Gastroesophageal sphincter (tissue), 4 donors: ENCODE results near the gene THBS3. TPM values are rescaled to one million over a fixed set of nuclear protein-coding genes. Genes with fewer than 3 reads are reported as not detected.
"Not testable (repeated sequence)": the region's sequence is repeated elsewhere in the genome, so short reads cannot be mapped to it uniquely, and the experiment has no call there.

Experiments
- ATAC-seq: fragments of 150-250 bp; one replicate; pipeline ENCODE4 v1.9.1; 2016; ENCODE audit warnings: mild to moderate bottlenecking, moderate library complexity
- H3K27ac ChIP-seq, 4 donors: fragments of 200-600 bp; sonication (generic) in 3 of 4; 1 replicate in 3 of 4; 2 replicates in 1 of 4; pipeline ENCODE4 v1.5.1; 2016 to 2019
- H3K27me3 ChIP-seq: fragments of 200-600 bp; sonication (generic); one replicate; pipeline ENCODE4 v1.5.1; 2019
- H3K36me3 ChIP-seq, 2 donors: fragments of 200-600 bp; sonication (generic); one replicate each; pipeline ENCODE4 v1.5.1; 2019; ENCODE audit warnings: control low read depth in 1 of 2
- H3K4me1 ChIP-seq, 3 donors: fragments of 200-600 bp; sonication (generic); 1 replicate in 2 of 3; 2 replicates in 1 of 3; pipeline ENCODE4 v1.5.1; 2016 to 2019; ENCODE audit warnings: control low read depth in 2 of 3
- H3K4me3 ChIP-seq, 2 donors: fragments of 200-600 bp; sonication (generic); one replicate each; pipeline ENCODE4 v1.5.1; 2019; ENCODE audit warnings: mild to moderate bottlenecking in 1 of 2, moderate library complexity in 1 of 2
- H3K9me3 ChIP-seq, 3 donors: fragments of 200-600 bp; sonication (generic); one replicate each; pipeline ENCODE4 v1.5.1; 2017 to 2019; ENCODE audit warnings: control low read depth in 2 of 3
- CTCF ChIP-seq, 4 experiments: fragments of 200-600 bp in 2 of 4; fragments of 450-650 bp in 2 of 4; sonication (generic) in 1 of 4; IDR thresholded peaks; one replicate each; pipeline ENCODE4 v1.5.1; 2017 to 2019; ENCODE audit warnings: antibody characterized with exemption in 4 of 4, mild to moderate bottlenecking in 2 of 4, moderate library complexity in 2 of 4
- EP300 ChIP-seq: sonication (generic); formaldehyde crosslinking; IDR thresholded peaks from one replicate; pipeline ENCODE4 v1.6.1; 2017; ENCODE audit warnings: antibody characterized with exemption, mild to moderate bottlenecking
- POLR2A ChIP-seq, 2 donors: fragments of 450-650 bp; IDR thresholded peaks; one replicate each; pipeline ENCODE4 v1.6.1; 2017; ENCODE audit warnings: antibody characterized with exemption in 2 of 2, mild to moderate bottlenecking in 2 of 2, moderate library complexity in 1 of 2
- POLR2AphosphoS5 ChIP-seq: sonication (generic); formaldehyde crosslinking; IDR thresholded peaks from one replicate; pipeline ENCODE4 v1.6.1; 2017; ENCODE audit warnings: antibody characterized with exemption
- WGBS, 2 donors: methylation state at CpG; one replicate each; pipeline ENCODE4 v1.1.5; 2018; ENCODE audit warnings: low coverage in 1 of 2; 5-methylcytosine and 5-hydroxymethylcytosine counted together
- total RNA-seq, 4 donors: library from RNA; depleted of rRNA; stranded (reverse); fragments of >200 nt; gene quantifications; one replicate each; pipeline ENCODE4 v1.1.0, GENCODE V29; 2016

The THBS3 gene
- total RNA-seq, 4 donors from 2014 or later = 17.9 to 25.6 (median 20.1) TPM

DNA sequence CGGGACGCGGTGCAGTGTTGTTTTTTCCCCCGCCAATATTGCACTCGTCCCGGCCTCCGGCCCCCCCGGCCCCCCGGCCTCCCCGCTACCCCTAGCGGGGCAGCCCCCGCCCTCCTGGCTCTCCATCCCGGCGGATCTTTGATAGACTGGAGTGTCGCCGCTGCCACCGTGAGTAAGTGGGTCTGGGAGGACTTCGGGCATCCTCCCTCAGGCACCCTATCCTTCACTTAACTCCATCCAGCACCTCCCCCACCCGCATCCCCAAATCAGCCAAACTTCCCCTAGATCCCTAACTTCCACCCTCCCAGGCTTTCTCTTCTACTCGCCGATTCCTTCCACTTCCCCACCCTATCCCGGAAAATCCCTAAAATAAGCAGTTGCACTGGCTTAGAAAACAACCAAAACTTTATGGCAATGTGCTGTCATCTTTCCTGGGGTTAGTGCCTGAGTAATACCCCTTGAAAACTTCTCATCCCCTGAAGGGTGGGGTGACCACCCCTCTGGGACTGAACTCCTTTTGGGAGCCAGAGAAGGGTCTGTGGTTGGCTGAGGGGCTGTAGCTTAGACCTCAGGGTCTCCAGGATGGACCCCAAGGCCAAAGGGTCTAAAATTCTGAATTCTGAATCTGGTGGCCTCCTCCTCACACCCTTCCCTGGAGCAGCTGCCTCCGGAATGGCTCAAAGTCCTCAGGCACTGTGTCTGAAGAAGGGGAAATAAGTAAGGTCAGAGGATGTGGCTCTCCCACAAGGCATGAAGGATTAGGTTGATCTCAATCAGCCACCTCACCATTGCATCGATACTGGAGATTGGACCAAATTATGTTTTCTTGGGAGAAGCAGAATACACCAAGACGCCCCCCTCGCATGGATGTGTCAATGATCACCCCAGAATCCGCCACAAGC is 12.2 kb downstream of the THBS3 start:
- ATAC-seq = no peak
- no peaks in the 10 kb centered on the region for H3K9me3 ChIP-seq
- no peaks in the 10 kb centered on the region for H3K27me3 ChIP-seq
- no peak for TF ChIP-seq CTCF (IDR thresholded peaks at IDR 0.05)
- no peak for TF ChIP-seq POLR2A (IDR thresholded peaks at IDR 0.05)
- no peak for TF ChIP-seq POLR2AphosphoS5
- no peak for TF ChIP-seq EP300
- H3K4me1 ChIP-seq = peaks cover 0 to 55% (median 17%) of the 10 kb centered on the region in 3 donors
- H3K36me3 ChIP-seq = peaks cover 0 to 36% of the 10 kb centered on the region in 2 donors
- H3K4me3 ChIP-seq = peak overlapping the region; percentile 39 to 74
- H3K27ac ChIP-seq = peak overlapping the region; percentile 78 to 94 (median 92)
- WGBS, 2 donors = 17 to 37% methylated on average over 9 to 13 of the region's 27 CpGs

DNA sequence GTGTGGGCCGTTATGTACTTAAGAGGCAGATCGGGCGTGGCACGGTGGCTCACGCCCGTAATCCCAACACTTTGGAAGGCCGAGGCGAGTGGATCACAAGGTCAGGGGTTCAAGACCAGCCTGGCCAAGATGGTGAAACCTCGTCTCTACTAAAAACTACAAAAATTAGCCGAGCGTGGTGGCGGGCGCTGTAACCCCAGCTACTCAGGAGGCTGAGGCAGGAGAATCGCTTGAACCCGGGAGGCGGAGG is 13.8 kb downstream of the THBS3 start:
- ATAC-seq, H3K27me3 ChIP-seq, H3K9me3 ChIP-seq: not testable (repeated sequence)
- peak overlapping the region; percentile 78 to 94 (median 92) for H3K27ac ChIP-seq
- peak overlapping the region; percentile 39 to 74 for H3K4me3 ChIP-seq
- peaks cover 0 to 24% of the 10 kb centered on the region in 2 donors for H3K36me3 ChIP-seq
- H3K4me1 ChIP-seq = peaks cover 0 to 55% (median 17%) of the 10 kb centered on the region in 3 donors
- WGBS, 2 donors = 0 to 4% methylated on average over 3 to 12 of the region's 16 CpGs

GRCh38 chr1:155193275-155193990 is 14.3 kb downstream of the THBS3 start:
- peak; percentile 50 to 63 for TF ChIP-seq POLR2A (IDR thresholded peaks at IDR 0.05)
- peak; percentile 73 for TF ChIP-seq POLR2AphosphoS5
- no peak for TF ChIP-seq EP300
- TF ChIP-seq CTCF (IDR thresholded peaks at IDR 0.05) = peak in 2 of 4 experiments; percentile 96 to 98
- peak overlapping the region; percentile 39 to 74 for H3K4me3 ChIP-seq
- H3K27me3 ChIP-seq = no peaks in the 10 kb centered on the region
- 0% methylated on average over 23 of the region's 38 CpGs; no CpG with 5 or more reads in 1 of the 2 donors for WGBS, 2 donors
- peak overlapping the region; percentile 78 to 94 (median 92) for H3K27ac ChIP-seq
- H3K9me3 ChIP-seq = no peaks in the 10 kb centered on the region
- peaks cover 0 to 19% of the 10 kb centered on the region in 2 donors for H3K36me3 ChIP-seq
- peak; percentile 87 for ATAC-seq
- H3K4me1 ChIP-seq = peaks cover 0 to 55% (median 17%) of the 10 kb centered on the region in 3 donors

- no peak for TF ChIP-seq POLR2A (IDR thresholded peaks at IDR 0.05)
- no peak for TF ChIP-seq POLR2AphosphoS5
- TF ChIP-seq CTCF (IDR thresholded peaks at IDR 0.05) = no peak
- TF ChIP-seq EP300 = no peak
- Histone ChIP-seq H3K4me1 (peaks cover 0 to 55% (median 17%) of the 10 kb centered on the region in 3 donors), H3K27ac (peak overlapping the region; percentile 78 to 94 (median 92)), H3K4me3 (peak overlapping the region; percentile 39 to 74), H3K27me3 (no peaks in the 10 kb centered on the region), H3K36me3 (peaks cover 0 to 11% of the 10 kb centered on the region in 2 donors), H3K9me3 (no peaks in the 10 kb centered on the region)
- ATAC-seq = peak; percentile 2
- WGBS, 2 donors = 71 to 100% methylated on average over 1 to 3 of the region's 20 CpGs
Measured at GRCh38 chr1:155192346-155193274, 15.1 kb downstream of the THBS3 start.

GRCh38 chr1:155191904-155192303 is 15.8 kb downstream of the THBS3 start:
- no peak overlapping the region for H3K4me3 ChIP-seq
- peak overlapping the region in 3 of 4 donors; percentile 91 to 94 (median 93) for H3K27ac ChIP-seq
- no peaks in the 10 kb centered on the region for H3K27me3 ChIP-seq
- peaks cover 0 to 4% of the 10 kb centered on the region in 2 donors for H3K36me3 ChIP-seq
- TF ChIP-seq EP300 = no peak
- no peak for TF ChIP-seq CTCF (IDR thresholded peaks at IDR 0.05)
- no peak for TF ChIP-seq POLR2AphosphoS5
- peaks cover 0 to 52% (median 17%) of the 10 kb centered on the region in 3 donors for H3K4me1 ChIP-seq
- WGBS, 2 donors = 72 to 100% methylated on average over 1 to 2 of the region's 17 CpGs
- H3K9me3 ChIP-seq = no peaks in the 10 kb centered on the region
- no peak for ATAC-seq

DNA sequence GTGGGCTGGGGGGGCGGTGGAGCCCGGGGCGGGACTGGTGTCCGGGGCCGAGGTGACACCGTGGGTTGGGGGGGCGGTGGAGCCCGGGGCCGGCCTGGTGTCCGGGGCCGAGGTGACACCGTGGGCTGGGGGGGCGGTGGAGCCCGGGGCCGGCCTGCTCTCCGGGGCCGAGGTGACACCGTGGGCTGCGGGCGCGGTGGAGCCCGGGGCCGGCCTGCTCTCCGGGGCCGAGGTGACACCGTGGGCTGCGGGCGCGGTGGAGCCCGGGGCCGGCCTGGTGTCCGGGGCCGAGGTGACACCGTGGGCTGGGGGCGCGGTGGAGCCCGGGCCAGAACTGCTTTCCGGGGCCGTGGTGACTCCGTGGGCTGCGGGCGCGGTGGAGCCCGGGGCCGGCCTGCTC is 17.8 kb downstream of the THBS3 start:
- WGBS, 2 donors = no CpG with 5 or more reads among the region's 45 CpGs
- ATAC-seq, H3K4me3 ChIP-seq, H3K27me3 ChIP-seq, H3K36me3 ChIP-seq, H3K27ac ChIP-seq, H3K9me3 ChIP-seq: not testable (repeated sequence)
- H3K4me1 ChIP-seq = peaks cover 0 to 37% (median 14%) of the 10 kb centered on the region in 3 donors
